Measurements from ENCODE around the gene CDCA3.

Gene CDCA3

DNA sequence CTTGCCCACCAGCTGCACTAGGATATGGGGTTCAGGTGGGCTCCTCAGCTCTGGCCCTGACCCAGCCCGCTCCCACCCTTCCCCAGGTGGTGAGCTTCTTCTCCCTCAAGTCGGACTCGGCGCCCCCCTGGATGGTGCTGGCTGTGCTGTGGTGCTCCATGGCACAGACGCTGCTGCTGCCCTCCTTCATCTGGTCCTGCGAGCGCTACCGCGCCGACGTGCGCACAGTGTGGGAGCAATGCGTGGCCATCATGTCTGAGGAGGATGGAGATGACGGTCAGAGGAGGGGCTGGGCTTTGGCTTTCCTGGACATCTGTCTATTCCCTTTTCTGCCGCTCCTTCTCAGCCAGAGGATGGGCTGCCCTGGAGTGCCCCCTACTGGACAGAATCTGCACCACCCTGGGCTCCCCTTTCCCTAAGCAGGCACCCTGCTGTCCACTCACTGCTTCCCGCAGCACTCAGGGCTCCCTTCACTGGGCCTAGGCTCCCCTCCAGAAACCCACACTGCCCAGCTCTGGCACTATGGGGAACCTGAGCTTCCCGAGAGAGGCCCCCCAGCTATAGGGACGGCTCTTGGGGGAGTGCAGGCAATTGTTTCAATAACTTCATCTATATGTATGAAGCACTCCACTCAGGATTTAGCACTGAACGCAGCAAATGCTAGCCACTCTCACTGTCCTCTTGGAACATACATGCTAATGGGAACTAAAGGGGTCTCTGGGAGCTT lies 25.5 kb downstream of the CDCA3 start:
- peak overlapping the region; percentile 52 for H3K4me3 ChIP-seq (ENCODE audit: low read length)
- TF ChIP-seq, protein P1, sequence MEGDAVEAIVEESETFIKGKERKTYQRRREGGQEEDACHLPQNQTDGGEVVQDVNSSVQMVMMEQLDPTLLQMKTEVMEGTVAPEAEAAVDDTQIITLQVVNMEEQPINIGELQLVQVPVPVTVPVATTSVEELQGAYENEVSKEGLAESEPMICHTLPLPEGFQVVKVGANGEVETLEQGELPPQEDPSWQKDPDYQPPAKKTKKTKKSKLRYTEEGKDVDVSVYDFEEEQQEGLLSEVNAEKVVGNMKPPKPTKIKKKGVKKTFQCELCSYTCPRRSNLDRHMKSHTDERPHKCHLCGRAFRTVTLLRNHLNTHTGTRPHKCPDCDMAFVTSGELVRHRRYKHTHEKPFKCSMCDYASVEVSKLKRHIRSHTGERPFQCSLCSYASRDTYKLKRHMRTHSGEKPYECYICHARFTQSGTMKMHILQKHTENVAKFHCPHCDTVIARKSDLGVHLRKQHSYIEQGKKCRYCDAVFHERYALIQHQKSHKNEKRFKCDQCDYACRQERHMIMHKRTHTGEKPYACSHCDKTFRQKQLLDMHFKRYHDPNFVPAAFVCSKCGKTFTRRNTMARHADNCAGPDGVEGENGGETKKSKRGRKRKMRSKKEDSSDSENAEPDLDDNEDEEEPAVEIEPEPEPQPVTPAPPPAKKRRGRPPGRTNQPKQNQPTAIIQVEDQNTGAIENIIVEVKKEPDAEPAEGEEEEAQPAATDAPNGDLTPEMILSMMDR (conservative IDR thresholded peaks at IDR 0.05; ENCODE audit: low read length) = peak; percentile 89
- peak; percentile 80 for DNase-seq (ENCODE audit: low read depth)

DNA sequence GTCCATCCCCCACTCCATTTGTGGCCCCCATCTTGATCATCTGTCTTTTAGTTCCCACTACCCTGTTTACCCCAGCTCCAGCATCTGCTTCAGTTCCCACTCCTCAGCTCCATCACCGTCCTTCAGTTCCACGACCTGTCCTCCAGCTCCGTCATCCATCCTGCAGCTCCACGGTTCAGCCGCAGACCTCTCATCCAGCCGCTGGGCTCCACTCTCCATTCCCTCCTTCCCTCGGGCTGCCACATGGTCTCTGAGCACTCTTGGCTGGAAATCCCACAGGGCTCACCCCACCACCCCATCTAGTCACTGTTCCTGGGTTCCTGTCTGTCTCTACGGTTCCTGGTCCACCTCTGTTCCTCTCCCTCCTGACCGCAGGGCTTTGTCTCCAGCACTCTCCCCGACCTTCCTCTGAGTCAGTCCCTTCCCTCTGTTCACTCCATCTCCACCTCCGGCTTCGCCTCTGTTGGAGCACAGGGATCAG lies 26.1 kb downstream of the CDCA3 start:
- TF ChIP-seq, protein P1 (conservative IDR thresholded peaks at IDR 0.05; ENCODE audit: low read length) = no peak
- H3K4me3 ChIP-seq (ENCODE audit: low read length) = peak overlapping the region; percentile 52
- DNase-seq (ENCODE audit: low read depth) = peak; percentile 29

DNA sequence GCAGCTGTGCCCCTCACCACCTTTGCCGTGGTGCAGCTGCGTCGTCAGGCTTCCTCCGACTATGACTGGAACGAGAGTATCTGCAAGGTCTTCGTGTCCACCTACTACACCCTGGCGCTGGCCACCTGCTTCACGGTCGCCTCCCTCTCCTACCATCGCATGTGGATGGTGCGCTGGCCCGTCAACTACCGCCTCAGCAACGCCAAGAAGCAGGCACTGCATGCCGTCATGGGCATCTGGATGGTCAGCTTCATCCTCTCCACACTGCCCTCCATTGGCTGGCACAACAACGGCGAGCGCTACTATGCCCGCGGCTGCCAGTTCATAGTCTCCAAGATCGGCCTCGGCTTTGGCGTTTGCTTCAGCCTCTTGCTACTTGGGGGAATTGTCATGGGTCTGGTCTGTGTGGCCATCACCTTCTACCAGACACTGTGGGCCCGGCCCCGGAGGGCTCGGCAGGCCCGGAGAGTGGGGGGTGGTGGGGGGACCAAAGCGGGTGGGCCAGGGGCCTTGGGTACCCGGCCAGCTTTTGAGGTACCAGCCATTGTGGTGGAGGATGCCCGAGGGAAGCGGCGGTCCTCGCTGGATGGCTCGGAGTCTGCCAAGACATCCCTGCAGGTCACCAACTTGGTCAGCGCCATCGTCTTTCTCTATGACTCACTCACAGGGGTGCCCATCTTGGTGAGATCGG lies 26.9 kb downstream of the CDCA3 start:
- TF ChIP-seq, protein P1 (conservative IDR thresholded peaks at IDR 0.05; ENCODE audit: low read length) = no peak
- H3K4me3 ChIP-seq (ENCODE audit: low read length) = no peak overlapping the region
- no peak for DNase-seq (ENCODE audit: low read depth)

DNA sequence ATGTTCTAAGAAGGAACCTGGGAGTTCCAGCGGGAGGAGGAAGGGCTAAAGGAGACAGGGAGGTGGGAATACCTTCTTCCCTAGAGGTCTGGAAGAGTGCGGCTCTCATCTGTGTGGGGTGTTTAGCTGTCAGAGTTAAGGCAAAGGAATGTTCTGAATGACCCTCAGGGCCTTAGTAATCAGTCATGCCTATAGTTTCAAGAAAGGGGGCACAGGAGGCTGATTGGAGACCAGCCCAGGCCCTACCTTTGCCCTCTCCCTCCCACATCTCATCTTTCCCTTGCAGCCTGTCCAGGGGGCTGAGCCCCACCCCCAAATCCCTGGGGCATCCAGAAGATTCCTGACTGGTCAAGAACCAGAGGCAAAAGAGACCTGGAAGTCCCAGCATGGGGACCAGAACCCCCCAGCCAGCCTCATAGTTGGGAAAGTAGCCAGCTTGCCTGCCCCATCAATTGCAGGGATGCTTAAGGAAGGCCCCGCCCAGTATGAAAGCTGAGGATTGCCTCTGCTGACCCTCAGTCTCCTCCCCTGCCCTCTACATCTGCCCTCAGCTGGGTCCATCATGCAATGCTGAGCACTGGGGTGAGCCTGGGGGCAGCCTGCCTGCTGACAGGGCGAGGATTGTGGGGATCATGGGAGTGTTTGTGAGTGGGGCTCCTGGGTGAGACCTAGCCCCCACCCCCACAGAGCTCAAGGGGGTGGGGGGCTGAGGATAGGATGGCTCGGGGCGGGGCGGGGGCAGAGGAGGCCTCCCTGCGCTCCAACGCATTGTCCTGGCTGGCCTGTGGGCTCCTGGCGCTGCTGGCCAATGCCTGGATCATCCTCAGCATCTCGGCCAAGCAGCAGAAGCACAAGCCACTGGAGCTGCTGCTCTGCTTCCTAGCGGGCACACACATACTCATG lies 27.7 kb downstream of the CDCA3 start:
- DNase-seq (ENCODE audit: low read depth) = no peak
- H3K4me3 ChIP-seq (ENCODE audit: low read length) = no peak overlapping the region
- TF ChIP-seq, protein P1 (conservative IDR thresholded peaks at IDR 0.05; ENCODE audit: low read length) = no peak

DNA sequence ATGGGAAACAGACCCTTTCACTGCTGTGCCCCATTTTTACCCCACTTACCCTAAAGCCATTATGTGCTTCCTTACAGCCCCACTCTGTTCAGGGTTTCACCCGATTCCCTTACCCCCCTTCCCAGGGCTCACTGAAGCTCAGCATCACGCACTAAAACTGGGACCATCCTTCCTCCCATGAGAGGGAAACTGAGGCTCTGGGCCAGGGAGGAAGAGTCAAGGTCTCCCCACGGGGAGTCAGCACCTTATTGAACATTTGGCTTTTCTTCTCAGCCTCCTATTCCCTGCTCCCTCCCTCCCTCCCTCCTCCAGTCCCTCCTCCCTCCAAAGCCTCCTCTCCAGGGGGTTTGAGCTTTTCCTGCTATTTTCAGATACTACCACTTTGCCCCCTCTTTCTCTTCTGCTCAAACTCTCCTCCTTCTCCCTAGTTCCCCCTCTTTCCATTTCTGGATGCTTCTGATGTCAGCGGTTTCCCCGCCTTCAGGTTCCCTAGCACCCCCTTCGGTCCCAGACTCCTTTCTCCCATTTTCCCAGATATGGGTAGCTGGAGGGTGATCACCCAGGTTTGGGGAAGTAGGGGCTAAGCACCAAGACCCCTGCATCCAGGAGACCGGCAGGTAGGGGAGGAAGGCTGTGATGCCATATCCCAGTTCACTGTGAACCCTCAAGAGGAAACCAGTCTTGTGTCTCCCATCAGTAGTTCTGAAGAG lies 28.5 kb downstream of the CDCA3 start:
- peak overlapping the region; percentile 58 for H3K4me3 ChIP-seq (ENCODE audit: low read length)
- TF ChIP-seq, protein P1 (conservative IDR thresholded peaks at IDR 0.05; ENCODE audit: low read length) = no peak
- no peak for DNase-seq (ENCODE audit: low read depth)

DNA sequence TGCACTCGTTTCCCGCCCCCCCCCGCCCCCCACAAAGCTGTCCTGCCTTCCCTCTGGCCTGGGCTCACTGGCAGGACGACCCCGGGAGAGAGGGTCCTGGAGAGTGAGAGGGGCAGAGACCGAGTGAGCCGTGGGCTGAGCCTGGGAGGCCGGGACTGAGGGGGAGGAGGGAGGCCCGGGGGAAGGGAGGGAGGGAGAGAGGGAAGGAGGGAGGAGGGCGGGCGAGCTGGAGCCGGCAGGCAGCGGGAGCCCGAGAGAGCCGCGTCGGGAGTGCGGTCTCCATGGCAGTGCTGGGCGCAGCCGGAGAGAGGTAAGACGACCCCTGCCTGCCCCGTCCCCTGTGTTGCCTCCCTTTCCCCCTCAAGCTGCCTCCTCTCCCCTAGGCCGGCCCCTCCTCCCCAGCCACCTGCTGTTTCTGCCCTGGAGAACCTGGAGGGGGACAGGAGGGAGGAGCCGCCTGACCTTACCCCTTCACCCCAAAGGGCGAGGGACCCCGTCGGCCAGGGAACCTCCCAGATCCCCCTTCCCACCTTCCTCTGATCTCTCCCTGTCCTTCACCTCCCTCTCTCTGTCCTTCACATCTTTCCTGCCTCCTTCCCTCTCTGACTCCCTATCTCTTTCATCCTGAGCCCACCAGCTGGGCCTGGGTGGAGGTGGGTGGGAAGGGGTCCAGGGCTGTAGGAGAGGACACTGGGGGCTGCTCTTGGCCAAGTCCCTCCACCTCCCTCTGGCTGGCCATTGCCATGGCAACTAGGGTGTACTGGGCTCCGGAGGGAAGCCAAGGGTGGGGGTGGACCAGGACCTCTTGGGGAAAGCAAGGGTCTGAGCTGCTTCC lies 29.3 kb downstream of the CDCA3 start, which contains the start of gene GPR162:
TSS of gene GPR162 (plus strand) at position 231 of the 835 bp plus-strand sequence. CDS start 2,078 bp downstream, outside the sequence.
- H3K4me3 ChIP-seq (ENCODE audit: low read length) = peak within 1 kb of the TSS; percentile 58
- TF ChIP-seq, protein P1 (conservative IDR thresholded peaks at IDR 0.05; ENCODE audit: low read length) = no peak
- DNase-seq (ENCODE audit: low read depth) = peak; percentile 33
